Activated CD4-positive, alpha-beta T cell treated with anti-CD3 and anti-CD28 coated beads, Interleukin-2, amount 50 U/mL, for 1 hour (primary cell): ENCODE data around the gene SENP2.
"Not testable (repeated sequence)": the region's sequence is repeated elsewhere in the genome, so short reads cannot be mapped to it uniquely, and the experiment has no call there.

Experiments
- DNase-seq: peaks from one replicate; pipeline ENCODE4 v3.0.0-alpha.2; 2020

The SENP2 gene

GRCh38 chr3:185585859-185586685 lies at the start of gene SENP2:
Gene SENP2 (plus strand): TSS chr3:185586295. CDS start chr3:185586414, 119 bp downstream.
- peak; percentile 100 for DNase-seq

DNA sequence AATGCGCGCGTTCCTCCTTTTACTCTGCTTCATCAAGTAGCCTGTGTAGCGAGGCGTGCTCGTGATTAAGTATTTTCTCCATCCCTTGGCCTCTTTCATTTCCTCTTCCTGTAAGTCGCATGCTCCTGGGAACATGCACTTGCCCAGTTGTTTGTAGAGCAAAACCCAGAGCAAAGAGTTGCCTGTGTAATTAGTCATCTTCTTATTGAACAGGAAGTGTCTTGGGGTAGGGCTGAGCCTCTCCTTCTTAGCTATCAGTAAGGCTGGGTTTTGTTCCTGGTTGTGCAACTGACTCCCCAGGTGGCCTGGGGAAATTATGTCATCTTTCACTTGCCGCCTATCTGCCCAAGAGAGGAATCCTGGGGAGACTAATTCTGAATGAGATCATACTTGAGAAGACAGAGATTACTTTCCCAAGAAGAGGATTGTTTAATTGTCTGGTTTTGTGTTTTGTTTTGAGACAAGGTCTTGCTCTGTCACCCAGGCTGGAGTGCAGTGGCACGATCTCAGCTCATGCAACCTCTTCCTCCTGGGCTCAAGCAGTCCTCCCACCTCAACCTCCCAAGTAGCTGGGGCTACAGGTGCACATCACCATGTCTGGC lies 48.6 kb upstream of the SENP2 start:
- DNase-seq: no peak

GRCh38 chr3:185539934-185540333 lies 46.2 kb upstream of the SENP2 start:
- DNase-seq: no peak

DNA sequence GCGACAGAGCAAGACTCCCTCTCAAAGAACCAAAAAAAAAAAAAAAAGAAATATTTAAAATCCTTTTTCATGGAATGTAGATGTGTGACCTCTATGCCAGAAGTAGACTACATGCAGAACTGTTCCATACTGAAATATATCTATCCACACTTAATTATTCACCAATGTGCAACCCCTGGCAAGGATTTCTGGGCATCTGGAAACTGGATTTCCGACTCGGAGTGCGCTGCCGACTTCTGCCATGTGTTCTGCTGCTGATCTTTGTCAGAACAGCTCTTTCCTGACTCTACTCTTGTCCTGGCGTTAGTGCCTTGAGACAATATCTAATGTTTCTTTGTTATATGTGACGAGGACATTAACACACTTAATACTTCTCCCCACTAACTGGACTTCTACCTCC lies 45.4 kb upstream of the SENP2 start:
- no peak for DNase-seq

GRCh38 chr3:185549122-185549521 lies 37.0 kb upstream of the SENP2 start:
- no peak for DNase-seq

- DNase-seq: no peak
These were observed 36.4 kb upstream of the SENP2 start for GRCh38 chr3:185549651-185550111.

DNA sequence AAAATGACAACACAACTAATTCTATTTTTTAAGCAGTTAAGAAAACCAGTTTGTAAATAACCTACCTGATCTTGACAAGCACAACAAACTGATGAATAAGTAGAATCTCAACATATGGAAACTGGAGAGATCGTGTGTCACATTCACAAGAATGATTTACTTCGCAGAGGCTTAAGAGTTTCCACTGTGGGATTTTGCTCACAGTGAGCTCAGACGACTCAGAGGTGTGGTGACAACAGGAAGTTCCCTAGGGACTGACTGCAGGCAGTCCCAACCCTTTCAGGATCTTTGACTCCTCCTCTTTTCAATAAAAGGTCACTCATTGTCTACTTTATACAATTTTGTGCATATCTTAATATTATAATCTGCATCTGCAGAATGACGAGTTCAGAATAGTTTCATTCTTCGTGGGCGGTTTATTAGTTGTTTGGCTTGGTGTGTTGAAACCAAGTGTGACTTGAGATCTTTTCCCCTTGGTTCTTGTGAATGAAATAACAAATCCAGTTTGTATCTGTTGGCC lies 33.7 kb upstream of the SENP2 start, which contains the start of gene LIPH:
Gene LIPH (minus strand): TSS at position 231 of the 520 bp plus-strand sequence. CDS start 117 bp downstream, at position 114.
- DNase-seq: no peak

DNA sequence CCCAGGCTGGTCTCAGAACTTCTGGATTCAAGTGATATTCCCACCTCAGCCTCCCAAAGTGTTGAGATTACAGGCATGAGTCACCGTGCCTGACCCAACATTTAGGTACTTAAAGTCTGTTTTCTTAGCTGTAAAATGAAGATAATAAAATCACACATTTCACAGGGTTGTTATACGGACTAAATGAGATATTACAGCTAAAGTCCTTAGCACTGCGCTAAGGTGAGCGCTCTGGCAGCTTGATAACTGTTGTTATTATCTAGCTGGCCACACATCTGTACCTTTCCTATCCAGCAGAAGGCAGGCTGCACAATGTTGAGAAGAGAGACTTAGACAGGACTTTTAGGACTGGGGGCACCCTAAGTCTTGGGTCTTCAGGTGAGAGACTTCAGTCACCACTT lies 31.0 kb upstream of the SENP2 start:
- no peak for DNase-seq

- DNase-seq: no peak
These were observed 30.2 kb upstream of the SENP2 start for GRCh38 chr3:185555860-185556347.

DNA sequence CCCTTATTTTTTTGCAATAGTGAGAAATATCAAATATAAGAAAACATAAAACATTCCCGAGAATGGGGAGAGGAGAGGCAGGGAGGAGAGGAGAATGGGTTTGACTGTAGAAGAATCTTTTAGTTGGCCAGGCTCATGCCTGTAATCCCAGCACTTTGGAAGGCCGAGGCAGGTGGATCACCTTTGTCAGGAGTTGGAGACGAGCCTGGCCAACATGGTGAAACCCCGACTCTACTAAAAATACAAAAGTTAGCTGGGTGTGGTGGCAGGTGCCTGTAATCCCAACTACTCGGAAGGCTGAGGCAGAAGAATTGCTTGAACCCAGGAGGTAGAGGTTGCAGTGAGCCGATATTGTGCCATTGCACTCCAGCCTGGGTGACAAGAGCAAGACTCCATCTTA lies 29.5 kb upstream of the SENP2 start:
- not testable (repeated sequence) for DNase-seq

GRCh38 chr3:185558395-185558794 lies 27.7 kb upstream of the SENP2 start:
- DNase-seq: no peak

DNA sequence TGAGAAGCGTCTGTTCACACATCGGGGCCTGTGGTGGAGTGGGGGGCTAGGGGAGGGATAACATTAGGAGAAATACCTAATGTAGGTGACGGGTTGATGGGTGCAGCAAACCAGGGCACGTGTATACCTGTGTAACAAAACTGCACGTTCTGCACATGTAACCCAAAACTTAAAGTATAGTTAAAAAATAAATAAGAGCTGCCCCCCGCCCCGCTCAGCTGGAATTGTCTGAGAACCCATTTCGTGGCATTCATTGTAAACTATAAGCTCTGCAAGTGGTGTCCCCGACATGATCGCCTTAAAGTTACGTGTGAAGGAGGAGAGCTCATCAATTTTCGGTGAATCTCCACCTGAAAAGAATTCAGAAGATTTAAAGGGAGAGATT lies 26.4 kb upstream of the SENP2 start:
- DNase-seq: no peak

- no peak for DNase-seq
These were observed 25.4 kb upstream of the SENP2 start for GRCh38 chr3:185560676-185561075.

DNA sequence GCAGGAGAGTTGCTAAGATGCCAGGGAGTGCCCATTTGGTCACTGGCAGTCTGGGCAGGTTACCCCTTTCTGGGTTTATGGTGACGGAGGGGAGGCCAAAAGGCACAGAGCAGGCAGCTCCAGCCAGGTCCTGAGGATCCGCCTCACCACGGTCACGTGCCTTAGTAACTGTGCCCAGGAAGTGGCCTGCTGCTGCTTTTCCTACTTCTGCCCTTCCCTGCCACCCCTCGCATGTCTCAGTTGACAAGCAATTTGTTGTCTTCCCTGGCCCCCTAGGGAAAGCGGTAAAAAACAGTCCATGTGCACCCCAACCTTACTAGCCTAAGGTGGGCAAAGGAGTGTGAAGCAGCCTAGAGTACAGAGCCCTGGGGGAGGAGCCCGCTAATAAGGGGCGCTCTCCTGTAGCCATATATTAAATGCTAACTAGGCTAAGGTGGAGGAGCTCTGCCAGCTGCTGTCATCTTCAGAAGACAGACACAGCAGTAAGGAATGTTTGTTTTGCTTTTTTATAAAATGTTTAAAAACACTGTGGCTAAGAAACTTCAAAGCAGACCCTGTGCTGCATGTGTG lies 24.6 kb upstream of the SENP2 start:
- no peak for DNase-seq

- no peak for DNase-seq
These were observed 24.1 kb upstream of the SENP2 start for GRCh38 chr3:185561958-185562357.

- DNase-seq: no peak
These were observed 13.9 kb upstream of the SENP2 start for GRCh38 chr3:185572183-185572582.

GRCh38 chr3:185575108-185575869 lies 10.8 kb upstream of the SENP2 start:
- peak; percentile 26 for DNase-seq

GRCh38 chr3:185582236-185582635 lies 3.9 kb upstream of the SENP2 start:
- DNase-seq: no peak

DNA sequence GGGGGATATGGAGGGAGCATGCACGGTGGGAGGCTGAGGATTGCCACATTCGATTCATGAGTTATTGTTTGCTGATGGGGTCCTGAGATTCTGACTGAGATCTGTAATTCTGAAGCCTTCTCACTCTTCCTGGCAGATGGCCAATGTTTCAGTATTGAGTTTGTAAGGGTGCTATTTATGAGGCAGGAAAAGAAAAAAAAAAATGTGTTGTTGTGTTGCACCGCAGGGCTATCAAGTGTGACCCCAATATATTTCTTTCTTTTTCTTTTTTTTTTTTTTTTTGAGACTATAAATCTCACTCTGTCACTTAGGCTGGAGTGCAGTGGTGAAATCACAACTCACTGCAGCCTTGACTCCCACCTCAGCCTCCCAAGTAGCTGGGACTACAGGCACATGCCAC lies 3.2 kb upstream of the SENP2 start:
- DNase-seq: no peak

DNA sequence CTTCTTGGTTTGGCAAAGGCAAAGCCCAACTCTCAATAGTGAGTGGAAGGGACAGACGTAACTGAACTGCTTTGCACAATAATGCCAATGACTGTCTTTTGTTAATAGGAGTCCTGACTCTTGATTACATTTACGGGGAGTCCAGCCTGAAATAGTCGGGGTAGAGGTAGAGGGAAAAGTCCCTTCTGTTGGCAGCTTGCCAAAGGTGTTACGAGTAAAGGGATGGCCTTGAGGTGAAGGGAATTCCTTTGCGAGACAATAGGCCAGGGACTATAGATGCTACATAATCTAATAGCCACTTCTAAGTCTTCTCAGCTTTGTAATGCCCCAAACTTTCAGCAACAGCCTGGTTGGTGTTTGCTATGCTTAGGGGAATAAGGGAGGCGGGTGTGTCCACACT lies 2.2 kb upstream of the SENP2 start:
- DNase-seq: no peak

DNA sequence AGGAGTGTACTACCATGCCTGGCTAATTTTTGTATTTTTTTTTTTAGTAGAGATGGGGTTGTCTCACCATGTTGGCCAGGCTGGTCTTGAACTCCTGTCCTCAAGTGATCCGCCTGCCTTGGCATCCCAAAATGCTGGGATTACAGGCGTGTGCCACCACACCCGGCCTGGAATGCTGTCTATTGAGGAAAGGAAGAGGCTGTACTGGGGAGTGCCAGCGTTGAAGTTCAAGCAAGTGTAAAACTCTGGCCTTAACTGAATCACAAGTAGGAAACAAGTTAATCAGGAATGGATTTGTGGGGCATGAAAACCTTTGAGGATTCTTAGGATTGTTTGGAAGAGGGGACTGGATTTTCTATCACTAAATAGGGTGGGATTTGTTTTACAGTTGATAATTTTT lies 1.4 kb upstream of the SENP2 start:
- DNase-seq: no peak

GRCh38 chr3:185585518-185585858 lies 607 bp upstream of the SENP2 start:
- no peak for DNase-seq

GRCh38 chr3:185586686-185587039 lies 568 bp downstream of the SENP2 start:
- no peak for DNase-seq
